DOHH2 (cell line): ENCODE measurements around the gene TTC32.

Source experiments
- H3F3A ChIP-seq: fragments of 200-600 bp; sonication (generic), shearing (Covaris generic); 2 replicates; pipeline ENCODE4 v1.6.0; 2016; ENCODE audit warnings: antibody characterized with exemption, mild to moderate bottlenecking; ENCODE audit not compliant: control insufficient read depth, insufficient read depth
- H3K27ac ChIP-seq: fragments of 200-600 bp; sonication (generic); 2 replicates; pipeline ENCODE4 v1.5.1; 2014; ENCODE audit warnings: low read depth, mild to moderate bottlenecking, low read length, moderate library complexity
- H3K27me3 ChIP-seq: fragments of 200-600 bp; sonication (generic); 2 replicates; pipeline ENCODE4 v1.6.1; 2014; ENCODE audit warnings: mild to moderate bottlenecking, low read length, mixed read lengths; ENCODE audit not compliant: control insufficient read depth
- H3K36me3 ChIP-seq: fragments of 200-600 bp; sonication (generic); 2 replicates; pipeline ENCODE4 v1.6.1; 2014; ENCODE audit warnings: mild to moderate bottlenecking, low read length, moderate library complexity, mixed read lengths; ENCODE audit not compliant: control insufficient read depth
- H3K4me1 ChIP-seq: fragments of 200-600 bp; sonication (generic); 2 replicates; pipeline ENCODE4 v1.6.1; 2014; ENCODE audit warnings: mild to moderate bottlenecking, low read length, mixed read lengths; ENCODE audit not compliant: control insufficient read depth
- H3K4me2 ChIP-seq: fragments of 200-600 bp; sonication (generic); 2 replicates; pipeline ENCODE4 v1.6.0; 2014; ENCODE audit warnings: mild to moderate bottlenecking, low read length, moderate library complexity
- H3K4me3 ChIP-seq: fragments of 200-600 bp; sonication (generic); 2 replicates; pipeline ENCODE4 v1.5.1; 2014; ENCODE audit warnings: mild to moderate bottlenecking, low read length, mixed read lengths
- H3K79me2 ChIP-seq: fragments of 200-600 bp; sonication (generic); 2 replicates; pipeline ENCODE4 v1.6.1; 2014; ENCODE audit warnings: mild to moderate bottlenecking, low read length, mixed read lengths; ENCODE audit not compliant: control insufficient read depth
- H3K9me2 ChIP-seq: fragments of 200-600 bp; sonication (generic); replicated peaks from 2 replicates; pipeline ENCODE4 v1.6.1; 2014; ENCODE audit warnings: mild to moderate bottlenecking, low read length, mixed read lengths; ENCODE audit not compliant: control insufficient read depth
- H3K9me3 ChIP-seq: fragments of 200-600 bp; sonication (generic); 2 replicates; pipeline ENCODE4 v1.6.1; 2014; ENCODE audit warnings: antibody characterized with exemption, low read length, mixed read lengths; ENCODE audit not compliant: control insufficient read depth, insufficient read depth
- H4K20me1 ChIP-seq: fragments of 200-600 bp; sonication (generic); 2 replicates; pipeline ENCODE4 v1.6.0; 2014; ENCODE audit warnings: low read depth, mild to moderate bottlenecking, antibody characterized with exemption, low read length, moderate library complexity; ENCODE audit not compliant: control insufficient read depth, insufficient read depth
- CTCF ChIP-seq: fragments of 200-600 bp; sonication (generic); IDR thresholded peaks from one replicate; pipeline ENCODE4 v1.5.1; 2014; ENCODE audit warnings: antibody characterized with exemption, mild to moderate bottlenecking, low read depth, low read length; ENCODE audit not compliant: poor library complexity, severe bottlenecking
- EZH2phosphoT487 ChIP-seq: fragments of 200-600 bp; sonication (generic); IDR thresholded peaks from 2 replicates; pipeline ENCODE4 v1.6.1; 2017; ENCODE audit warnings: borderline replicate concordance, mild to moderate bottlenecking, antibody characterized with exemption, low read length, moderate library complexity, mixed read lengths

TTC32 gene

GRCh38 chr2:19864381-19864780 is 37.4 kb downstream of the TTC32 start:
- no peaks in the 10 kb centered on the region for H4K20me1 ChIP-seq
- peaks cover 22% of the 10 kb centered on the region for H3K27me3 ChIP-seq
- H3K4me3 ChIP-seq: no peak overlapping the region
- H3K79me2 ChIP-seq: no peaks in the 10 kb centered on the region
- H3K9me2 ChIP-seq: no peaks in the 10 kb centered on the region
- no peaks in the 10 kb centered on the region for H3F3A ChIP-seq
- TF ChIP-seq EZH2phosphoT487: no peak
- no peak for TF ChIP-seq CTCF
- H3K4me2 ChIP-seq: no peak overlapping the region
- no peaks in the 10 kb centered on the region for H3K9me3 ChIP-seq
- H3K36me3 ChIP-seq: no peaks in the 10 kb centered on the region
- no peaks in the 10 kb centered on the region for H3K4me1 ChIP-seq
- no peak overlapping the region for H3K27ac ChIP-seq

GRCh38 chr2:19863303-19864041 is 38.3 kb downstream of the TTC32 start:
- H3K4me3 ChIP-seq: no peak overlapping the region
- no peaks in the 10 kb centered on the region for H3K79me2 ChIP-seq
- H3K27ac ChIP-seq: no peak overlapping the region
- no peaks in the 10 kb centered on the region for H3K36me3 ChIP-seq
- no peak overlapping the region for H3K4me2 ChIP-seq
- no peaks in the 10 kb centered on the region for H3K4me1 ChIP-seq
- peaks cover 15% of the 10 kb centered on the region for H3K27me3 ChIP-seq
- TF ChIP-seq EZH2phosphoT487 (no peak), CTCF (peak; percentile 93)
- H3K9me2 ChIP-seq: no peaks in the 10 kb centered on the region
- H4K20me1 ChIP-seq: no peaks in the 10 kb centered on the region
- H3F3A ChIP-seq: no peaks in the 10 kb centered on the region
- no peaks in the 10 kb centered on the region for H3K9me3 ChIP-seq

GRCh38 chr2:19861813-19862212 is 40.0 kb downstream of the TTC32 start:
- Histone ChIP-seq H3K79me2 (no peaks in the 10 kb centered on the region), H3K4me2 (no peak overlapping the region), H3K9me2 (no peaks in the 10 kb centered on the region), H4K20me1 (no peaks in the 10 kb centered on the region), H3F3A (no peaks in the 10 kb centered on the region), H3K4me1 (no peaks in the 10 kb centered on the region), H3K36me3 (no peaks in the 10 kb centered on the region), H3K4me3 (no peak overlapping the region), H3K27me3 (peaks cover 3% of the 10 kb centered on the region; the same call in 1 of the 2 replicates), H3K9me3 (no peaks in the 10 kb centered on the region), H3K27ac (no peak overlapping the region)
- no peak for TF ChIP-seq CTCF
